Tibial artery (tissue), 4 donors: ENCODE results near the gene FAM210B.

Experiments used
- DNase-seq, 2 donors: peaks; one replicate each; pipeline ENCODE4 v3.0.0-alpha.2; 2019
- H3K27ac ChIP-seq, 2 donors: fragments of 200-600 bp; sonication (generic) in 1 of 2; 1 replicate in 1 of 2; 2 replicates in 1 of 2; pipeline ENCODE4 v1.5.1; 2018 to 2019; ENCODE audit warnings: mild to moderate bottlenecking in 1 of 2
- H3K27me3 ChIP-seq, 2 donors: fragments of 200-600 bp; sonication (generic) in 1 of 2; one replicate each; pipeline versions ENCODE4 v1.5.1 to v1.6.0; 2016 to 2019
- H3K36me3 ChIP-seq, 3 donors: fragments of 200-600 bp; sonication (generic) in 2 of 3; one replicate each; pipeline ENCODE4 v1.5.1; 2016 to 2019; ENCODE audit warnings: mild to moderate bottlenecking in 2 of 3
- H3K4me1 ChIP-seq, 4 donors: fragments of 200-600 bp; sonication (generic) in 2 of 4; 1 replicate in 3 of 4; 2 replicates in 1 of 4; pipeline ENCODE4 v1.5.1; 2016 to 2019
- H3K4me3 ChIP-seq, 2 donors: fragments of 200-600 bp; sonication (generic) in 1 of 2; 1 replicate in 1 of 2; 2 replicates in 1 of 2; pipeline ENCODE4 v1.5.1; 2018 to 2019; ENCODE audit warnings: mild to moderate bottlenecking in 2 of 2
- H3K9me3 ChIP-seq, 3 donors: fragments of 200-600 bp; sonication (generic) in 1 of 3; one replicate each; pipeline ENCODE4 v1.5.1; 2016 to 2019
- intact Hi-C: fragments of 100-400 bp; cut with DNase I; formaldehyde crosslinking; loops from one replicate; pipeline ENCODE4 v1.15.0; 2023; ENCODE audit warnings: low total_unique reads
- TF ChIP-seq, protein P1 (sequence below), 2 experiments: fragments of 200-600 bp in 1 of 2; fragments of 450-650 bp in 1 of 2; IDR thresholded peaks; one replicate each; pipeline ENCODE4 v1.5.1; 2017 to 2019; ENCODE audit warnings: antibody characterized with exemption in 2 of 2, mild to moderate bottlenecking in 1 of 2, moderate library complexity in 1 of 2

Gene FAM210B

DNA sequence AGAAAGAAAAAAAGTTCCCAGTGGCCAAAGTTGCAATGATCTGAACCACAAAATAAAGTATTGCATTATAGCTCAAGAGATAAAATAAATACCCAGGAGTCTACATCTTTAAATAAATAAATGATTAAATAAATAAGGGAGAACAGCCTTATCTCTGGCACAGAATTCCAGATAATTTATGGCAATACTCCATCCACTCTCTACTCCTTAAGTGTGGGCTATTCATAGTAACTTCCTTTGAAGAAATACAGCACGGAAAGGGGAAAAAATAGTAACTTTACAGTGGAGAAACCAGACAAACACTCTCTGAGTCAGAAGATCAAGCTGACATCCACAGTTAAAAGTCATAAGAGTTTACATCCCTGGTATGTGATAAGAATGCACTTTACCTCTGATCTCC lies 21.6 kb downstream of the FAM210B start:
- intact Hi-C loops = no loop called here
- TF ChIP-seq, protein P1, sequence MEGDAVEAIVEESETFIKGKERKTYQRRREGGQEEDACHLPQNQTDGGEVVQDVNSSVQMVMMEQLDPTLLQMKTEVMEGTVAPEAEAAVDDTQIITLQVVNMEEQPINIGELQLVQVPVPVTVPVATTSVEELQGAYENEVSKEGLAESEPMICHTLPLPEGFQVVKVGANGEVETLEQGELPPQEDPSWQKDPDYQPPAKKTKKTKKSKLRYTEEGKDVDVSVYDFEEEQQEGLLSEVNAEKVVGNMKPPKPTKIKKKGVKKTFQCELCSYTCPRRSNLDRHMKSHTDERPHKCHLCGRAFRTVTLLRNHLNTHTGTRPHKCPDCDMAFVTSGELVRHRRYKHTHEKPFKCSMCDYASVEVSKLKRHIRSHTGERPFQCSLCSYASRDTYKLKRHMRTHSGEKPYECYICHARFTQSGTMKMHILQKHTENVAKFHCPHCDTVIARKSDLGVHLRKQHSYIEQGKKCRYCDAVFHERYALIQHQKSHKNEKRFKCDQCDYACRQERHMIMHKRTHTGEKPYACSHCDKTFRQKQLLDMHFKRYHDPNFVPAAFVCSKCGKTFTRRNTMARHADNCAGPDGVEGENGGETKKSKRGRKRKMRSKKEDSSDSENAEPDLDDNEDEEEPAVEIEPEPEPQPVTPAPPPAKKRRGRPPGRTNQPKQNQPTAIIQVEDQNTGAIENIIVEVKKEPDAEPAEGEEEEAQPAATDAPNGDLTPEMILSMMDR (IDR thresholded peaks at IDR 0.05) = no peak
- no peaks in the 10 kb centered on the region for H3K36me3 ChIP-seq
- no peaks in the 10 kb centered on the region for H3K9me3 ChIP-seq
- H3K4me3 ChIP-seq = no peak overlapping the region
- no peaks in the 10 kb centered on the region for H3K27me3 ChIP-seq
- H3K4me1 ChIP-seq = no peaks in the 10 kb centered on the region
- no peak for DNase-seq
- no peak overlapping the region for H3K27ac ChIP-seq

DNA sequence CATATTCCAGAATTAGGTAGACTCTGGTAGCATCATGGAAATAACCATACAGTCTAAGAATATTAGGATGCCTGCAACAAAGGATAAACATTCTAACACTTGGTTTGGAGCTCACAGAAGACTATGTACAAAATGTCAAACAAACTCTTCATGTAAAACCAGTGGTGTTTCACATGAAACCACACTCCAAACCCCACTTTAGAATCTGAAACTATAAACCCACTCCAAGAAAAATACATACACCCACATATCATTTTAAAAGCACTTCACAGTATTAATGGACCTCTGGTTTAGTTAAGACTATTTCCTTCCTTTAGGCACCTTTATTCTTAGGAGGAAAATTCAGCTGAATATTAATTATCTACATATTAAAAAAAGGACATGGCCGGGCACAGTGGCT lies 22.7 kb downstream of the FAM210B start:
- no peaks in the 10 kb centered on the region for H3K36me3 ChIP-seq
- no peak for DNase-seq
- no peak overlapping the region for H3K4me3 ChIP-seq
- no peaks in the 10 kb centered on the region for H3K9me3 ChIP-seq
- no peaks in the 10 kb centered on the region for H3K4me1 ChIP-seq
- intact Hi-C loops = no loop called here
- no peak overlapping the region for H3K27ac ChIP-seq
- TF ChIP-seq, protein P1 (IDR thresholded peaks at IDR 0.05) = no peak
- no peaks in the 10 kb centered on the region for H3K27me3 ChIP-seq

DNA sequence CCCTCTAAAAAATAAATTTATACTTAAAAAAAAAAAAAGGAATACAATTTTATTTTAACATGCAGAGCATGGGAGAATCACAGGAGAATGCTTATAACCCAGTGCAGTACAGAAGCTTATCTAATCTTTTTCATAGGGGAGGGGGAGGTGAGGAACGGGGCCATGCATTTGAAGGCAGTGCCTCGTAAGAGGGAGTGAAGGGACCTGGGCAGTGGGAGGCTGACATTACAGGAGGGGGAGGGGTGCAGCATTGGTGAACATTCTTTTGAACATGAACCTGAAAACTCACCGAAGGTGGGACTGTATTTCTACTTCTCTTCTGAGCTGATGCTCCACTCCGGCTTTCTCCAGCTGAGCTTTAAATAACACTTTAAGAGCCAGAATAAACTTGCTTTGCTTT lies 23.9 kb downstream of the FAM210B start:
- no peaks in the 10 kb centered on the region for H3K27me3 ChIP-seq
- no peaks in the 10 kb centered on the region for H3K9me3 ChIP-seq
- TF ChIP-seq, protein P1 (IDR thresholded peaks at IDR 0.05) = no peak
- DNase-seq = no peak
- no peaks in the 10 kb centered on the region for H3K4me1 ChIP-seq
- no peak overlapping the region for H3K4me3 ChIP-seq
- no peak overlapping the region for H3K27ac ChIP-seq
- intact Hi-C loops = no loop called here
- H3K36me3 ChIP-seq = no peaks in the 10 kb centered on the region

DNA sequence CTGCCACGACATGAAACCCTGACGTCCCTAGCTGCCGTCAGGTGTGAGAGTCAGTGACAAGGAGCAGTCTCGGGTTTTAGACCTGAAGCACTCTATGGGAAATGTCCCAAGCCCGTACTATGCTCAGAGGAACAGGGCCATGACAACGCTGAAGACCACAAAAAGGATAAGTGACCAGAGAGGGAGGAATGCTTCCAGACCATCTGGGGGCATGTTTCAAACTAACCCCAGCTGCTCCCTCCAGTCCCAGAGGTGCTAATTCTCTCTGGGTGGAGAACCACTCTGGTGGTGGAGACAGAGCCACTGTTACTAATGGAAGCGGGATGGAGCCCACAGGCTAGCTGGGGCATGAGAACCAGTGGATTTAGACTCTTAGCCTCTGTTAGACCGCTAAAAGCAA lies 24.6 kb downstream of the FAM210B start:
- no peaks in the 10 kb centered on the region for H3K27me3 ChIP-seq
- no peak overlapping the region for H3K4me3 ChIP-seq
- no peak for DNase-seq
- H3K9me3 ChIP-seq = no peaks in the 10 kb centered on the region
- H3K4me1 ChIP-seq = no peaks in the 10 kb centered on the region
- intact Hi-C loops = no loop called here
- TF ChIP-seq, protein P1 (IDR thresholded peaks at IDR 0.05) = no peak
- H3K27ac ChIP-seq = no peak overlapping the region
- H3K36me3 ChIP-seq = no peaks in the 10 kb centered on the region

DNA sequence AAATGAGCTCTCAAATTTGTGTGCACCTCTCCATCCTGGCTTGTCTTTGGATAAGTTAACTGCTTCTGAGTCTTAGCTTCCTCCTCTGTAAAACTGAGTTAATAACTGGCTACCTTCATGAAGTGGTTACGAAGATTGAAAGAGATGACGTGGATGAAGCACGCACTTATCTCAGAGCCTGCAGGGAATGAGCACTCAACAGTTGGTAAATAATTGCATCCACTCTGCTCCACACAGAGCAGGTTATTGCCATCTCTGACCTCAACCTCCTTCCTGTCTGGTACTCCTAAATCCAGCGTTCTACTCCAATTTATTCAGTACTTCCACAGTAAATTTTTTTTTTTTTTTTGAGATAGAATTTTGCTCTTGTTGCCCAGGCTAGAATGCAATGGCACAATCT lies 26.4 kb downstream of the FAM210B start:
- Histone ChIP-seq H3K9me3 (no peaks in the 10 kb centered on the region), H3K4me3 (no peak overlapping the region), H3K27ac (no peak overlapping the region), H3K36me3 (no peaks in the 10 kb centered on the region), H3K4me1 (no peaks in the 10 kb centered on the region), H3K27me3 (no peaks in the 10 kb centered on the region)
- intact Hi-C loops = no loop called here
- DNase-seq = no peak
- TF ChIP-seq, protein P1 (IDR thresholded peaks at IDR 0.05) = no peak

DNA sequence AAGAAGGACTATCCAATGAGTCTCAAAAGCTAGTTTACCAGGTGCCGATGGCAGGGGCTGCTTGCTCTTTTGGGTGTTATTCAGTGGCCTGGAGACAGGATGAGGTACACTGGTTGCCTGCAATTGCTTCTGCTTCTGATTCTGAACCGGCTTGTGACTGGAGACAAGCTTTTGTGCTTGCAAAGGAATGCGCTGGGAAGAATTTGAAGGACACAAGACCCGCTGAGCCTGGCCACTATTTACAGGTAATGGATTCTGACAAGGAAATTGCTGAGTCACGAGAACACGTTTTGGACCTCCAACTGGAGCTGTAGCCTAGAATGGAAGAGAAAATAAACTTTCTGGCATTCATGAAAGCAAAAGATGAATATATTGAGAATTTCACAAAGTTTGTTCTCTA lies 27.4 kb downstream of the FAM210B start:
- Histone ChIP-seq H3K4me3 (no peak overlapping the region), H3K27me3 (no peaks in the 10 kb centered on the region), H3K9me3 (no peaks in the 10 kb centered on the region), H3K27ac (no peak overlapping the region), H3K36me3 (no peaks in the 10 kb centered on the region), H3K4me1 (peaks cover 0 to 4% (median 3%) of the 10 kb centered on the region in 4 donors)
- DNase-seq = no peak
- intact Hi-C loops = no loop called here
- TF ChIP-seq, protein P1 (IDR thresholded peaks at IDR 0.05) = no peak
